Ishikawa (cell line): ENCODE results near the gene KIF26B.

Experiments
- CEBPB ChIP-seq: IDR thresholded peaks from 2 replicates; pipeline ENCODE4 v1.6.1; 2012
- CREB1 ChIP-seq: IDR thresholded peaks from 2 replicates; pipeline ENCODE4 v1.6.1; 2012; ENCODE audit warnings: low read depth
- EGR1 ChIP-seq: IDR thresholded peaks from 2 replicates; pipeline ENCODE4 v1.6.1; 2012
- EP300 ChIP-seq: IDR thresholded peaks from 2 replicates; pipeline ENCODE4 v1.6.1; 2012; ENCODE audit warnings: borderline replicate concordance
- FOXM1 ChIP-seq: IDR thresholded peaks from 2 replicates; pipeline ENCODE4 v1.6.1; 2012; ENCODE audit warnings: low read depth, borderline replicate concordance
- MAX ChIP-seq: IDR thresholded peaks from 2 replicates; pipeline ENCODE4 v1.6.1; 2012
- RAD21 ChIP-seq: IDR thresholded peaks from 2 replicates; pipeline ENCODE4 v1.6.1; 2012; ENCODE audit warnings: low read depth
- REST ChIP-seq: IDR thresholded peaks from 2 replicates; pipeline ENCODE4 v1.6.1; 2012; ENCODE audit warnings: low read depth, mild to moderate bottlenecking
- TAF1 ChIP-seq: IDR thresholded peaks from 2 replicates; pipeline ENCODE4 v1.6.1; 2012; ENCODE audit warnings: low read depth, mild to moderate bottlenecking
- TCF12 ChIP-seq: IDR thresholded peaks from 2 replicates; pipeline ENCODE4 v1.6.1; 2012; ENCODE audit warnings: low read depth
- USF1 ChIP-seq: IDR thresholded peaks from 2 replicates; pipeline ENCODE4 v1.6.1; 2012
- YY1 ChIP-seq: IDR thresholded peaks from 2 replicates; pipeline ENCODE4 v1.6.1; 2012; ENCODE audit warnings: low read depth
- ZBTB7A ChIP-seq: IDR thresholded peaks from 2 replicates; pipeline ENCODE4 v1.6.1; 2012; ENCODE audit warnings: low read depth

GRCh38 chr1:245322673-245323072, 167.9 kb downstream of the KIF26B start:
- TF ChIP-seq EGR1 (no peak), CEBPB (no peak), EP300 (no peak), FOXM1 (no peak), MAX (no peak), USF1 (no peak), TCF12 (no peak), YY1 (no peak), ZBTB7A (no peak), TAF1 (no peak), REST (no peak), CREB1 (no peak), RAD21 (peak; percentile 57)
